Breast epithelium (tissue), 4 donors: ENCODE data around the gene WBP1L. TPM values are rescaled to one million over a fixed set of nuclear protein-coding genes. Genes with fewer than 3 reads are reported as not detected.

Experiments used
- DNase-seq, 2 donors: peaks; one replicate each; pipeline ENCODE4 v3.0.0-alpha.2; 2019; ENCODE audit warnings: low spot score in 2 of 2
- H3K27ac ChIP-seq, 2 donors: fragments of 200-600 bp; sonication (generic) in 1 of 2; one replicate each; pipeline ENCODE4 v1.5.1; 2016 to 2019; ENCODE audit warnings: mild to moderate bottlenecking in 1 of 2
- H3K27me3 ChIP-seq, 2 donors: fragments of 200-600 bp; sonication (generic) in 1 of 2; one replicate each; pipeline versions ENCODE4 v1.5.1 to v1.6.0; 2017 to 2019; ENCODE audit warnings: control low read depth in 1 of 2, mild to moderate bottlenecking in 1 of 2
- H3K36me3 ChIP-seq: fragments of 200-600 bp; one replicate; pipeline ENCODE4 v1.5.1; 2019
- H3K4me1 ChIP-seq, 2 donors: fragments of 200-600 bp; sonication (generic); one replicate each; pipeline ENCODE4 v1.5.1; 2016 to 2019; ENCODE audit warnings: control low read depth in 1 of 2
- H3K4me3 ChIP-seq, 3 donors: fragments of 200-600 bp; sonication (generic); 1 replicate in 2 of 3; 2 replicates in 1 of 3; pipeline ENCODE4 v1.5.1; 2016 to 2019; ENCODE audit warnings: mild to moderate bottlenecking in 3 of 3, moderate library complexity in 2 of 3
- H3K9me3 ChIP-seq, 2 donors: fragments of 200-600 bp; sonication (generic) in 1 of 2; one replicate each; pipeline ENCODE4 v1.5.1; 2016 to 2019; ENCODE audit warnings: control low read depth in 1 of 2
- POLR2A ChIP-seq: fragments of 450-650 bp; IDR thresholded peaks from one replicate; pipeline ENCODE4 v1.6.1; 2016; ENCODE audit warnings: antibody characterized with exemption, mild to moderate bottlenecking, moderate library complexity
- POLR2AphosphoS5 ChIP-seq, 3 donors: sonication (generic); formaldehyde crosslinking; IDR thresholded peaks; one replicate each; pipeline ENCODE4 v1.6.1; 2017; ENCODE audit warnings: antibody characterized with exemption in 3 of 3
- intact Hi-C: fragments of 100-400 bp; cut with DNase I; formaldehyde crosslinking; loops from one replicate; pipeline ENCODE4 v1.15.1; 2023; ENCODE audit warnings: low total_unique reads
- total RNA-seq, 3 donors: library from RNA; depleted of rRNA; stranded (reverse); fragments of >200 nt; gene quantifications; one replicate each; pipeline ENCODE4 v1.1.0, GENCODE V29; 2016
- TF ChIP-seq, protein P1 (sequence below), 3 donors: fragments of 450-650 bp; IDR thresholded peaks; one replicate each; pipeline ENCODE4 v1.5.1; 2016 to 2017; ENCODE audit warnings: antibody characterized with exemption in 3 of 3, mild to moderate bottlenecking in 3 of 3, moderate library complexity in 3 of 3

Gene WBP1L
- total RNA-seq, 3 donors from 2014 or later, result 114 to 174 (median 143) TPM

- H3K27ac ChIP-seq, result no peak overlapping the region
- H3K36me3 ChIP-seq, result no peaks in the 10 kb centered on the region
- DNase-seq, result no peak
- H3K4me1 ChIP-seq, result no peaks in the 10 kb centered on the region
- intact Hi-C loops, result loop anchor here (10.0 kb wide), 1 partner anchor 183 kb away; no protein-coding TSS in a partner anchor
- TF ChIP-seq, protein P1, sequence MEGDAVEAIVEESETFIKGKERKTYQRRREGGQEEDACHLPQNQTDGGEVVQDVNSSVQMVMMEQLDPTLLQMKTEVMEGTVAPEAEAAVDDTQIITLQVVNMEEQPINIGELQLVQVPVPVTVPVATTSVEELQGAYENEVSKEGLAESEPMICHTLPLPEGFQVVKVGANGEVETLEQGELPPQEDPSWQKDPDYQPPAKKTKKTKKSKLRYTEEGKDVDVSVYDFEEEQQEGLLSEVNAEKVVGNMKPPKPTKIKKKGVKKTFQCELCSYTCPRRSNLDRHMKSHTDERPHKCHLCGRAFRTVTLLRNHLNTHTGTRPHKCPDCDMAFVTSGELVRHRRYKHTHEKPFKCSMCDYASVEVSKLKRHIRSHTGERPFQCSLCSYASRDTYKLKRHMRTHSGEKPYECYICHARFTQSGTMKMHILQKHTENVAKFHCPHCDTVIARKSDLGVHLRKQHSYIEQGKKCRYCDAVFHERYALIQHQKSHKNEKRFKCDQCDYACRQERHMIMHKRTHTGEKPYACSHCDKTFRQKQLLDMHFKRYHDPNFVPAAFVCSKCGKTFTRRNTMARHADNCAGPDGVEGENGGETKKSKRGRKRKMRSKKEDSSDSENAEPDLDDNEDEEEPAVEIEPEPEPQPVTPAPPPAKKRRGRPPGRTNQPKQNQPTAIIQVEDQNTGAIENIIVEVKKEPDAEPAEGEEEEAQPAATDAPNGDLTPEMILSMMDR (IDR thresholded peaks at IDR 0.05), result no peak
- TF ChIP-seq POLR2A (no peak), POLR2AphosphoS5 (IDR thresholded peaks at IDR 0.05) (no peak)
- H3K4me3 ChIP-seq, result no peak overlapping the region
- no peaks in the 10 kb centered on the region for H3K9me3 ChIP-seq
- H3K27me3 ChIP-seq, result no peaks in the 10 kb centered on the region
Measured at GRCh38 chr10:102721954-102722353, 21.8 kb upstream of the WBP1L start.

DNA sequence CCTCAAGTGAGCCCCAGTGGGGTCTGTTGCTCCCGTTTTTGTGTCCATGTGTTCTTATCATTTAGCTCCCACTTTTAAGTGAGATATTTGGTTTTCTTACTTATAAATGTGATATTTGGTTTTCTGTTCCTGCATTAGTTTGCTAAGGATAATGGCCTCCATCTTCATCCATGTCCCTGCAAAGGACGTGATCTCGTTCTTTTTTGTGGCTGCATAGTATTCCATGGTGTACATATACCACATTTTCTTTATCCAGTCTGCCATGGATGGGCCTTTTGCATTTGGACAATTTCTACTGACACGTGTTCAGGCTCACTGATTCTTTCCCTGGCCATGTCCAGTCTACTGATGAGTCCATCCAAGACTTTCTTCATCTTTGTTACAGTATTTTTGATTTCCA, 19.8 kb upstream of the WBP1L start:
- Histone ChIP-seq H3K27ac (no peak overlapping the region), H3K4me1 (no peaks in the 10 kb centered on the region), H3K36me3 (no peaks in the 10 kb centered on the region), H3K9me3 (no peaks in the 10 kb centered on the region), H3K4me3 (no peak overlapping the region), H3K27me3 (no peaks in the 10 kb centered on the region)
- no peak for TF ChIP-seq POLR2A
- no peak for TF ChIP-seq POLR2AphosphoS5 (IDR thresholded peaks at IDR 0.05)
- TF ChIP-seq, protein P1 (IDR thresholded peaks at IDR 0.05), result no peak
- intact Hi-C loops, result loop anchor here (10.0 kb wide), 1 partner anchor 181 kb away; no protein-coding TSS in a partner anchor
- no peak for DNase-seq

DNA sequence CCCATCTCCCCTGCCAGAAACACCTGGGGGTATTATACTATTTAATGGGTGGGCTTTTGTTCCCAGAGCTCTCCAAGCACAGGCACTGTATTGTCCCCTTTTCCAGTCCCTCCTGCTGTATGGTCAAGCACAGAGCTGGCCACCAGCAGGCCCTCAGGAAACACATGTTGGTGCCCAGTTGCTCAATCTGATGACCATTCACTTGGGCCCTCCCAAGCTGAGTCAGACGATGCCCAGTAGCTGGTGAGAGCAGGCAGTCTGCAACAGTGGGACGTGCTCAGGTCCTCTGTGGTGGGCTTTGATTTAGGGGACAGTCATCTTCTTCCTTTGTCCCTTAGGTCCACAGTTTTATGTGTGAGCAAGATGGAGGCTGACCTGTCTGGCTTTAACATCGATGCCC, 17.5 kb upstream of the WBP1L start:
- no peaks in the 10 kb centered on the region for H3K9me3 ChIP-seq
- no peak overlapping the region for H3K27ac ChIP-seq
- intact Hi-C loops, result loop anchor here (10.0 kb wide), 1 partner anchor 179 kb away; no protein-coding TSS in a partner anchor
- no peaks in the 10 kb centered on the region for H3K27me3 ChIP-seq
- H3K4me3 ChIP-seq, result no peak overlapping the region
- H3K36me3 ChIP-seq, result no peaks in the 10 kb centered on the region
- no peak for DNase-seq
- TF ChIP-seq POLR2AphosphoS5 (IDR thresholded peaks at IDR 0.05), result no peak
- no peak for TF ChIP-seq POLR2A
- TF ChIP-seq, protein P1 (IDR thresholded peaks at IDR 0.05), result no peak
- no peaks in the 10 kb centered on the region for H3K4me1 ChIP-seq

DNA sequence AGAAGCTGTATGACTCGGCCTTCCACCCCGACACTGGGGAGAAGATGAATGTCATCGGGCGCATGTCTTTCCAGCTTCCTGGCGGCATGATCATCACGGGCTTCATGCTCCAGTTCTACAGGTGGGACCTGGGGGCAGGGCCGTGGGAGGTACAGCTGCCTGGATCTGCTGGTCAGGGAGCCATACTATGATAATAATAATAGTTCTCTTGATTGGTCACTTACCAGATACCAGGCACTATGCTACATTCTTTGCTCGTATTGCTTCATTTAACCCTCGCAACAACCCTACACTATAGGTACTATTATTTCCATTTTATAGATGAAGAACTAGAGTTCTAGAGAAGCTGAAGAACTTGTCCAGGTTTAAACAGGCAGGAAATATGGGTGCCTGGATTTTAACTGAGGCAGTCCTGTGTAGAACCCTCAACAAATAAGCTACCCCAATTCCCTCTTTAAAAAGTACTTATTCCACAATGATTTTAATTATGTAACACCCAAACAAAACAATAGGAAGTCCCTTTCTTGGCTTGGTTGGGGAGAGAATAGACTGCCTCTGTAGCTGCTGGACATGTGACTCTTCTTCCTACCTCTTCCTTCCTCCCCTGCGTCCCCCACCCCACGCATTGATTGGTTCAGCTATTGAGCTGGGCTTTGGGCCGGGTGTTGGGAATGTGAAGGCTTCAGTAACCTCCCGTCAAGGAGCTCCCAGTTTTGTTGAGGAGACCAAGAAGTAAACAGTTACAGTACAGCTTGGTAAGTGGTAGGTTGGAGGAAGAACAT, 16.5 kb upstream of the WBP1L start:
- no peaks in the 10 kb centered on the region for H3K9me3 ChIP-seq
- no peak for DNase-seq
- H3K4me1 ChIP-seq, result no peaks in the 10 kb centered on the region
- no peak overlapping the region for H3K27ac ChIP-seq
- TF ChIP-seq, protein P1 (IDR thresholded peaks at IDR 0.05), result no peak
- TF ChIP-seq POLR2A (no peak), POLR2AphosphoS5 (IDR thresholded peaks at IDR 0.05) (no peak)
- H3K4me3 ChIP-seq, result no peak overlapping the region
- H3K36me3 ChIP-seq, result no peaks in the 10 kb centered on the region
- intact Hi-C loops, result loop anchor here (10.0 kb wide), 1 partner anchor 178 kb away; no protein-coding TSS in a partner anchor
- no peaks in the 10 kb centered on the region for H3K27me3 ChIP-seq
